Activated CD4-positive, alpha-beta memory T cell treated with anti-CD3 and anti-CD28 coated beads, Interleukin-2, amount 10 ng/mL, durations not matched to agents 7 days and 5 days (primary cell): Measurements from ENCODE around the gene LACRT. TPM values are rescaled to one million over a fixed set of nuclear protein-coding genes. Genes with fewer than 3 reads are reported as not detected.

Source experiments
- total RNA-seq, 2 experiments: library from RNA; stranded (reverse); gene quantifications; one replicate each; pipeline ENCODE4 v1.2.3, GENCODE V29; 2021

Gene LACRT
- total RNA-seq, 2 experiments from 2014 or later, result not detected

Other genes starting within 250 kb of the LACRT start
- 100 to 1,000 TPM; 102 to 107 TPM for gene ITGA5, start 215.6 kb downstream of the LACRT start, total RNA-seq
- gene GTSF1, start 161.3 kb downstream of the LACRT start, total RNA-seq, result 10 to 100 TPM; 14.9 to 16.4 TPM
- 100 to 1,000 TPM; 188 to 189 TPM for gene NCKAP1L, start 137.1 kb downstream of the LACRT start, total RNA-seq
- gene PDE1B, start 85.3 kb downstream of the LACRT start, total RNA-seq, result 10 to 100 TPM; 11.5 to 12.0 TPM
- gene PPP1R1A, start 46.2 kb downstream of the LACRT start, total RNA-seq, result not detected
- not detected for gene DCD, start 13.5 kb upstream of the LACRT start, total RNA-seq
- gene MUCL1, start 219.6 kb upstream of the LACRT start, total RNA-seq, result not detected